NCI-H1417 treated with DMSO at 0.1 percent for 48 hours (cell line): ENCODE measurements around the gene COPA.
"Not testable (repeated sequence)": the region's sequence is repeated elsewhere in the genome, so short reads cannot be mapped to it uniquely, and the experiment has no call there.

Source experiments
- DNase-seq: peaks from one replicate; lab custom pipeline; 2025; lab: John Stamatoyannopoulos, UW

Gene COPA

DNA sequence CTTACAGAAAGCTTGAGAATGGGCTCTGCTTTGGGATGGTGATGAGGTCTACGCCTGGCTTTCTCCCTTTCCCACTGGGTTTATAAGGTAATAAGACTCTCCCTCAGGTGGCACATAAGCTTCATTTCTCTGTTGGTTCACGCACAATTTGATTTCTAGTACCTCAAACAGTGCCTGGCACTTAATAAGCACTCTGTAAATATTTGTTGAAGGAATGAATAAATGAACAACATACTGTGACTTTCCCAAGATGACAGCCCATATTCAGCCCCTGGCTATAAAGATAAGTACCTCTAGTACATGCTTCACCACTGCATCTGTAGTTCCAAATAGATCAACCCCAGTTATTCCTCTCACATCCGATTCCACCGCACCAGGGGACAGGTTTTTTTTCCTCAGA lies 17.8 kb downstream of the COPA start:
- peak; percentile 14 for DNase-seq

DNA sequence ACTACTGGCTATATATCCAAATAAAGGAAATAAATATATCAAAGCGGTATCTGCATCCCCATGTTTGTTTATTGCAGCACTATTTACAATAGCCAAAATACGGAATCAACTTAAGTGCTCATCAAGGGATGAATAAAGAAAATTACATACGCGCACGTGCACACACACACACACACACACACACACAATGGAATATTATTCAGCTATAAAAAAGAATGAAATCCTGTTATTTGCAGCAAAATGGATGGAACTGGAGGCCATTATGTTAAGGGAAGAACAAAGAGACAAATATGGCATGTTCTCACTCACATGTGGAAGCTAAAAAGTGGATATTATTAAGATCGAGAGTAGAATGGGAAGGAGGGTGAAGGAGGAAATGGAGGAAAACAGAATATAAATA lies 20.2 kb downstream of the COPA start:
- DNase-seq = no peak

DNA sequence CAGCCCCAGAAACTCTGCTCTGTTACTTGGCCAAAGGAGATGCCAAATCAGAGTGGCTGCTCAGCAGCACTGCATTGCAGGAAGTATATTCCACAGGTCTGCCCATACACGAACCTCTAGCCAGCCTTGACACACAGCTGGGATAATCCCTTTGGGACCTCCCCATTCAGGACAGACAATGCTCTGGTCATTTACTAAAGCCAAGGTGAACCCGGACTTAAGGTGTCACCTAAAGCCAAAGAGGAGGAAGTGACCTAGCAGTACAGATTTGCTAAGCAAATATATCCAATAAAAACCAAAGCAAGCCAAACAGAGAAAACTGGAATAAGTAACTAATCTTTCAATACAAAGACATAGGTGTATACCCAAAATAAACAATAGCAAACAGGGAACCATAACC lies 27.7 kb downstream of the COPA start:
- DNase-seq = no peak

DNA sequence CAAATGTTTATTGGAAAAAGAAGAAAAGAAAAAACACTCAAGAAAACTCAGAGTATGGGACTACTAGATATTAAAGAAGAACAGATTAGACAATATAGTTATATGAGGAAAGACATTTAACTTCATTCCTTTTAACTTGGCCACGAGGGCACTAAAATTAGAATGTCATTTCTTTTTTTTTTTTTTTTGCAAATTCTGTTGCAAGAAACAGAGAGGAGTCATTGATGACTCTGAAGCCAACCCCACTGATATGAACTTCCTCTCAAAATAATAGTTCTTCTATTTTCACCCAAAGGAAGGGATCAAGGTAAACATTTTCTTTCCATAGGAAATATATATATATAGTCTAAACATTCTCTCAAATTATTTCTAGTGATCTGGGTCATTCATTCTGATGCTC lies 33.5 kb downstream of the COPA start:
- no peak for DNase-seq

DNA sequence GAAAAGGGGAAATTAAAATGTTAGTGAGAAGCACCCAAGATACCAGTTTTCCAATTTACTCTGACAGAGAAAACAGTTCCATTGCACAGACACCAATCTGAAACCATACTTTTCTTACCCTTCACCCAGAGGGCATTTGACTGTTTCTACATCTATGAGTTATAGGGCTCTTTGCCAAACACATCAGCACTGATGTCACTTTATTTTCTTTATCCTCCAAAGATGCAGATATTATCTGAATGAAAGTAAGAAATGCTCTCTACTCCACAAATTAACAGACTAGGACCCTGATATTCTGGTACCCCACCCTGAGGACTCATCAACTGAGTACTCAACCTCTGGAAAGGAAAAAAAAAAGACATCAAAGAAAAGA lies 33.9 kb downstream of the COPA start:
- DNase-seq = no peak

DNA sequence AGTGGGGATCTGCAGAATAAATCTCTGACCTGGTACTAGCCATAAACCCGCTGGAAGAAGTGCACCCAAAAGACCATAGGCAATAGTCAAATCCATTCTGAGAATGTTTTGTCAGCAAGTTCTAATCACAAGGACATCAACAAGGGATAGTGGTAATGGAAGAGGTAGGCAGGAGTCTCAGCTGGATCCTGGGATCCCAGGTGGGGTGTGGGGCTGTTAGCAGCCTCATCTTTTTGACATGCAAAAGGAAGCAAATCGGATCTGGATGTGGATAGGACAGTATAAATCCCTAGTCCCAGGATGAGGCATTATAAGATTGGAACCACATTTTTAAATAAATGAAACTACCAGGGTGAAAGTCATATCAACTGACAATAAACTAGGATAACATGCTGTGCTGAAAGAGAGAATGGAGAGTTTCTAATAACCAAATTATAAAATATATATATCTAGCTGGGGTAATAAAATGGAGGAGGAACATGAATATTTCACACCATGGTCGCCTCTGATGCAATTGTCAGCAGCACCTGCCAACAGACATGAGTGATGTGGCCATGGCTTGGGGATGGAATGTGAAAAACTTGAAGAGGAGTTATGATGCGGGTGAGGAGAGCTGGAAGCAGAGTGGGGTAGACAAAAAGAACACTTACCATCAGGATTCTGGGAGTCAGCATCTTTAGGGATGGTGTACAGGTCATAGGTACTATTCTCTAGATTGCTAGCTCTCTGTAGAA lies 34.4 kb downstream of the COPA start:
- DNase-seq = no peak

DNA sequence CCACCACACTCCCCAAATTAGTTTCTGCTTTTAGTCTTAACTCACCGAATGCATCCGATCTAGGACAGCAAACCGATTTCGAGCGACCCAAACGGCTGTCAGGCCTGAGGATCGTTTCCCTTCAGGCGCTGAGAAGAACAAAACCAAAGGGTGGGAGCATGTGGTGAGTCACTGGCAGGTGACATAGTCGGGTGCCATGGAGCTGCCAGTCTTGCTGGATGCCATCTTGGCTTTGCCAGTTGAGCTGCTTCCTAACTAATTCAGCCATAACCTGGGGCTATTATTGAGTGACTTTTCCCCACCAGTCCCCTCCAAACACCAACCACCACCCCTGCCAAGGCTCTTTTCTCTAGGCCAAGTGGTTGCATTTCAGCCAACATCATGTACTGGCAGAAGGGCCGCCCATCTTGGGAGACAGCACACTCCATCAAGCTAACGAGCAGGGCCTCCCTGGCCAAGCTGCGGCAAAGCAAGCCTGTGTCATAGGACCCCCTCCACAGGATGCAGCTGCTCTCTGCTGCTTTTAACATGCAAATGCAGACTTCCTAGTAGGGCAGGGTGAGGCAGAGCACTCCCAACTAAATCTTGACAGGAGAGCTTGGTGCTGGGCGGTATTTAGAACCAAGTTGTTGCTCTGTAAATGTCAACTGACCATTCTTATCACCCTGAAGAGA lies 35.8 kb downstream of the COPA start:
- DNase-seq = no peak

DNA sequence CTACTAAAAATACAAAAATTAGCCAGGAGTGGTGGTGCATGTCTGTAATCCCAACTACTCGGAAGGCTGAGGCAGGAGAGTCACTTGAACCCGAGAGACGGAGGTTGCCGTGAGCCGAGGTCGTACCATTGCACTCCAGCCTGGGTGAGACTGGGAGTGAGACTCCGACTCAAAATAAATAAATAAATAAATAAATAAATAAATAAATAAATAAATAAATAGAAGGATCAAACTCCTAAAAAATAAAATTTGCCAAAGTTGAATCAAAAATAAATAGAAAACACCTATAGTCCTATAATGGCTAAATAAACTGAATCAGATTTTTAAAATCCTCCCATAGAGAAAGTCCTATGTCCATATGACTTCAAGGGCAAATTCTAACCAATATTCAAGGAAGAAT lies 42.9 kb downstream of the COPA start:
- DNase-seq = no peak

DNA sequence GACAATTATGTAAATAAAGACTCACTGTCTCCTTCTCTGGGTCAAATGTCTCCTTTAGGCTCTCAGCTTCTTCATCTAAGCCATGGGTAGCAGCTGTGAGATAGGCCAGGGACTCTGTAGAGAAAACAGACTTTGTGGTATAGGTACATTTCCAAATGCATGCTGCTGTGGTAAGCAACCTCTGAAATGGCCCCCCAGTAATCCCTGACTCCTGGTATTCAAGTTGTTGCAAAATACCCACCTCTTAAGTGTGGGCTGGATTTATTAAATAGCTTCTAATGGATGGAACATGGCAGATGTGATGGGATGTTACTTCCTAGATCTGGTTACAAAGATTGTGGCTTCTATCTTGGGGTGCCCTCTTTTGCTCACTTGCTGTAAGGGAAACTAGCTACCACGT lies 47.0 kb downstream of the COPA start:
- DNase-seq = no peak

DNA sequence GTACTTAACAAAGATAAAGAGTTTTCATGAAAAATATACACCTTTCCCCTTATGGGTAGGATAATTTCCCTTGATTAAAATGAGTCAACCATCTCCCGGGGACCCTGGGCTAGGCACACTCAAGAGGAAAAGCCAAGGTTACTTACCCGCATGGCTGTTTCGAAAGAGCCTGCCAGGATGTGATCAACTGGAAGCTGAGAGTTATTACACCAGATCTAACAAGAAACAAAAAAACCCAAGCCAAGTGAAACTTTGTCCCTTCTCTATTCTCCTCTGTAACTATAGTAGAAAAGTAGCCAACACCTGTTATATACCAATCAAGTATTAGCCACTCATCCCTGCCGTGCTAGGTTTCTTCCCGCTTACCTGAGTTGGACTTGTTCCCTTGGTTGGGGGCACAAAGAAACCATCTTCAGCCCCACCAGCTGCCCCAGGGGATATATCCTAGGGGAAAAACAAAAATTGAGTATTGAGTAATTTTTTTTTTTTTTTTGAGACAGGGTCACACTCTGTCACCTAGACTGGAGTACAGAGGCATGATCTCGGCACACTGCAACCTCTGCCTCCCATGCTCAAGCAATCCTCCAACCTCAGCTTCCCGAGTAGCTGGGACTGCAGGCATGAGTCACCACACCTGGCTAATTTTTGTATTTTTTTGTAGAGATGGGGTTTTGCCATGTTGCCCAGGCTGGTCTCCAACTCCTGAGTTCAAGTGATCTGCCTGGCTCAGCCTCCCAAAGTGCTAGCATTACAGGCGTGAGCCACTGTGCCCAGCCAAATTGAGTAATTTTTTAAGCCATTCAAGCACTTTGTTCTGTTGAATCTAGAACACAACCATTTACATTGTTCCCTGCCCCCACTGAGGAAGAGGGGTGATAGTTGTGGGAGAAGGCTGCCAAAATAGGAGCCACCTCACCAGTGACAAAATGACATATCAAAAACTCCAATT lies 49.8 kb downstream of the COPA start:
- no peak for DNase-seq

DNA sequence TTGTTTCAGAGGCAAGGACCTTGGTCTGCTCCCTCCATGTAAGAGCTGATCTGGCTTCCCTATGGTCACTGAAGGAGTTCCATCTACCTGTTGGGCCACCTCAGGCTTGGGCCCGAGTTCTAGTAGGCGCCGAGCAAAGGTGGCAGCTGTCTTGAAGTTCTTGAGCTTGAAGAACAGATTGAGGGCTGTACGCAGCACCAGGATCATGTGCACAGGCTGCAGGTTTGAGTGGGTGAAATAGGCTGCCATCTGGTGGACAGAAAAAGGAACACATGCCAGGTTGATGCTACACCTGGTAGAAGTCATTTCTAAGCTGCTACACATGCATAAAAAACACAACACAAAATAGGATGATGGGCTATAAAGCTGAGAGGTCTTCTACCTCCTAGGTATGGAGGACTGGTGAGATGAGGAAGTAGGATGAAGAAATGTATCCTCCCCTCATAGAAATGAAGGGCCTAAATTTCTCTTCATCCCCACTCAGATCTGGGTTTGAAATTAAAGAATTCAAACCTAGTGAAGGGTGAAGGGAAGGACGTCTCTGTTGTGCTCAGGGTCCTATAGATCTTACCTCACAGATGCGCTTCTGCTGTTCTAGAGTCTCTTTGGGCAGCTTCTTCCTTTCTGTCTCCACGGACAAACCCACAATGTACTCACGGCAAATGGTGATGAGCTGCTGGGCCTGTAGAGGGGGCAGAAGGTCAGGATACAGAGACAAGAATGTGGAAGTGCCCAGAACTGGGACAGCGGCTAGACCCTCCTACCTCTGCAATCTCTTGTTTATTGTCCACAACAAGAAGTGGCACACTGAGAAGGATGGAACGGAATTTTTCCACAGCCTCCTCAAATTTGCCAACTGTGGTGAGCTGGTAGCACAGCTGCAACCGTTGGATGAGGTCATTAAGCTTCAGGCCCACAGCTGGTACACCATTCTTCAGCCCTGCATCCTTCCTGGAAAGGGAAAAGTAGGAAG lies 51.5 kb downstream of the COPA start:
- peak; percentile 5 for DNase-seq

DNA sequence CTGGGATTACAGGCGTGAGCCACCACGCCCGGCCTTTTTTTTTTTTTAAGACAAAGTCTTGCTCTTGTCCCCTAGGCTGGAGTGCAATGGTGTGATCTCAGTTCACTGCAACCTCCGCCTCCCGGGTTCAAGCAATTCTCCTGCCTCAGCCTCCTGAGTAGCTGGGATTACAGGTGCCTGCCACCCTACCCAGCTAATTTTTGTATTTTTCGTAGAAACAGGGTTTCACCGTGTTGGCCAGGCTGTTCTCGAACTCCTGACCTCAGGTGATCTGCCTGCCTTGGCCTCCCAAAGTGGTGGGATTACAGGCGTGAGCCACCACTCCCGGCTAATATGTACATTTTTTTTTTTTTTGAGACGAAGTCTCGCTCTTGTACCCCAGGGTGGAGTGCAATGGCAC lies 55.3 kb downstream of the COPA start:
- not testable (repeated sequence) for DNase-seq

DNA sequence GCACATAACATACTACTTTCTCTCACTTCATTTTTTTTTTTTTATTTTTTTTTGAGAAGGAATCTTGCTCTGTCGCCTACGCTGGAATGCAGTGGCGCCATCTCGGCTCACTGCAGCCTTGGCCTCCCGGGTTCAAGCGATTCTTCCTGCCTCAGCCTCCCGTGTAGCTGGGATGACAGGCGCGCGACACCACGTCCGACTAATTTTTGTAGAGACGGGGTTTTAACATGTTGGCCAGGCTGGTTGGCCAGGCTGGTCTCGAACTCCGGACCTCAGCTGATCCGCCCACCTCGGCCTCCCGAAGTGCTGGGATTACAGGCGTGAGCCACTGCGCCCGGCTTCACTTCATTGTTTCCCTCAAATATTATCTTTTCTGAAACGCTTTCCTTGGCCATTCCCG lies 57.5 kb downstream of the COPA start:
- DNase-seq = no peak

DNA sequence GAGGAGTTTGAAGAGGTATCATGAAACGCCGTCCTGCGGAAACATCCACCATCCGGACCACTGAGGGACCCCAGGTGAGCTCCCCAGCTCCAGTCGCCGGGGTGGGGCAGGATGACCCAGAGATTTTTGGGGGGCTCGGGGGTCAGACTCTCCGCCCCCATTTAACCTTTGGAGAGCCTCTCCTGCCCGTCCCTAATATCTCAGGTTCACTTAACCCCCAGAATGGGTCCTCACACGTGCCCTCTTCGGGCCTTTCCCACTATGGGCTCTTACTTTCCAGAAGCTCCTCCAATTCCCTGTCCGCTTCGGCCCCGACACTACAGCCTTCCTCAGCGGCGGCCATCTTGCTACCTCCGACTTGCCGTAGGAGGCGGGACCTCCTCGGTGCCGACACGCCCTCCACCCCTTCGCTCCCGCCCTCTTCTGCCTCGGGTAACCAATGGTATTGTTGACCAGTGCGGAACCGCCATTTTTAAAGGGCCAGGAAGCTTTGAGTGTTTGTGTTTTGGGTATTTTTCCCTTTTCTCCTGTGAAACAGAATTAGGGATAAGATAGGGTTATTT lies 58.2 kb downstream of the COPA start, which contains the start of gene PEX19:
TSS of gene PEX19 (minus strand) at position 352 of the 563 bp plus-strand sequence. CDS start at position 343, 9 bp downstream.
- DNase-seq = peak; percentile 80

DNA sequence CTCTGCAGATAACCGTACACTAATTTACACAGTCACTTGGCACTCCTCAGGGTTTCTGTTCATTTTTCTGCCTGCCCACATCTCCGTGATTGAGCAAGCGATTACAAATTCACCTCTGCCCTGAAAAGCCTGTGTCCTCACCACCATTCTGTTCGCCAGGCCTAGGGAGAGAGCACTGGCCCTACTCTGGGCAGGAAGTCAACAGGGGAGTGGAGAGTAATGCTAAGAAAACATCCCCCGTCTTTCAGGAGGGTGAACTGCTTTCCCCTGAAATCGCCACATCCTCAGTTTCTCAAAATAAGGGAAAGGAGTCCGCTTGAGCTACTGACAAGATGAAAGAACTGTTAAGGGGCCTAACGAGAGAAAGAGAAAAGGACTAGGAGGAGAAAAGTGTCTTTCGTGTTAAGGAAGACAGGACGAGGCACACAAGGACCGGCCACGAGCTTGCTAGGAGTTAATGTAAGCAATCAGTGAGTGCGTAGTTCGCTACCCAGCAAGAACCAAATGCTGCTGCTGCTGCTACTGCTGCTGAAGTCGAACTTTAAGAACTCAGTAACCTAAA lies 58.7 kb downstream of the COPA start:
- DNase-seq = no peak

DNA sequence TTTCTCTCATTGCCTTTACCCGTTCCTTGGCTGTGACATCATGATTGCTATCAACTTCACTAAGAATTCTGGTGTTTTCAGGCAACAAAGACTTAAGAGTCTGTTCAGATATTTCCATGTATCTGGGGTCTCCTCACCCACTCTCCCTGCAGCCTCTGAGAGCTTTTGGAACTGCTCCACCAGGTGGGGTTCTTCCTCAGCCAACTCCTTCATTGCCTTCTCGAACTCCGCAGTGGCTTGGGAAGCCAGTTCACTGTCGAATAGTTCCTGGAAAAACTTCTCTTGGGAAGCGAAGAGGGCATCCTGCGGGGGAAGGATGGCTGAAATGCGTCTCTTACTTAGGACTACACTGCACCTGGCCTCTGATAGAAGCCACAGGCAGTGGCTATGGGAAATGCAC lies 60.2 kb downstream of the COPA start:
- no peak for DNase-seq

DNA sequence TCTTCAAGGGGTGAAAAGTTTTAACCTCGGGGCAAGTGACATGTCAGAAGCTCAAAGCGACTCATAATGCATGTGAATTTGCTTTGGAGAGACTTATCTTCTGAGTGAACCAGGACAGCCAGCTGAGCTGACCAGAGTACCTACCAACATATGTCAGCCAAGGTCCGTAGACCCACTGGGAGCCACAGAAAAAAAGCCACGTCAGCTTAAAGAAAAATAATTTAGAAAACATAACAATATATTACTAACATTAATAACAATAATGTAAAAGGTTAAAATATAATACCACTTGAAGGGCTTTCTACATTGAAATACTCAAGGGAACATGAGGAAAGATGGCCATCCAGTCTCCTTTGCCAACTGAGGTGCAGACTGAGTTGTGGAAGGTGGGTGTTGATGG lies 65.1 kb downstream of the COPA start:
- no peak for DNase-seq

DNA sequence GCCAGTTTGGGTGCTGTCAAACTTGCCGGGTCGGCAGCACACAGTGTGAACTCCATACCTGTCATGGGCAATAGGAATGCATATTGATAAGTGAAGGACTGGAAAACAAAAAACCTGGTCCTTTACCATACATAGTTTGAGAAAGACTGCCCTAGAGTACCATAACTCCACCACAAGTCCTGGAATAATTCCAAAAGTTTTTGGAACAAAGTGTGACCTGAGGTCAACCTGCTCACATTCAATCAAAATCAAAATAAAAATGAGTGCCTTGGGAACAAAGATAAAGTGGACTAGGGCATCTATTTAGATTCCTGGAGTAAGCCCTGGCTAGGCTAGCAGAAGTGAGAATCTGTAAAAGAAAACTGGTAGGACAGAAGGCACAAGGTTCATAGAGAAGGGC lies 65.7 kb downstream of the COPA start:
- no peak for DNase-seq

DNA sequence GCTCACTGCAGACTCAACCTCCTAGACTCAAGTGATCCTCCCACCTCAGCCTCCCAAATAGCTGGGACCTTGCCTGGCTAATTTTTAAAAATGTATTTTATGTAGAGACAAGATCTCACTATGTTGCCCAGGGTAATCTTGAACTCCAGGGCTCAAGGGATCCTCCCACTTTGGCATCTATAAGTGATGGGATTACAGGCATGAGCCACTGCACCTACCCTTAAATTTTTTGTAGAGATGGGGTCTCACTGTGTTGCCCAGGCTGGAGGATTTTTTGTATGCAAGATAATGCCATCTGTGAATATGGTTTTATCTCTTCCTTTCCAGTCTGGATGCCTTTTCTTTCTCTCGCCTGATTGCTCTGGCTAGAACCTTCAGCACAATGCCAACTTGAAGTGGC lies 72.0 kb downstream of the COPA start:
- DNase-seq = no peak

DNA sequence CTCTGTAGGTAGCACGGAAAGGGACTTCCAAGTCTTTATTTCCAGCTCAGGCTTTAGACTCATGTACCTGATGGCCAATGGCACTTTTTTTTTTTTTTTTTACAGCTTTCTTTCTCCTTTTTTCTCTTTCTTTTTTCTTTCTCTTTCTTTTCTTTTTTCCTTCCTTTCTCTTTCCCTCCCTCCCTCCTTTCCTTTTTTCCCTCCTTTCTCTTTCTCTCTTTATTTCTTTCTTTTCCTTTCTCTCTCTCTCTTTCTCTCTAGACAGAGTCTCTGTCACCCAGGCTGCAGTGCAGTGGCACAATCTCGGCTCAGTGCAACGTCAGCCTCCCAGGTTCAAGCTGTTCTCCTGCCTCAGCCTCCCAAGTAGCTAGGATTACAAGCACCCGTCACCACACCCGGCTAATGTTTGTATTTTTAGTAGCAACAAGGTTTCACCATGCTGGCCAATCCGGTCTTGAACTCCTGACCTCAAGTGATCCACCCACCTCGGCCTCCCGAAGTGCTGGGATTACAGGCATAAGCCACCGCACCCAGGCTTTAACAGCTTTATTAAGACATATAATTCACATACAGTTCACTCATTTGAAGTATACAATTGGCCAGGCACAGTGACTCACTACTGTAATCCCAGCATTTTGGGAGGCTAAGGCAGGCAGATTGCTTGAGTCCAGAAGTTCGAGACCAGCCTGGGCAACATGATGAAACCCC lies 75.6 kb downstream of the COPA start:
- DNase-seq = no peak
